Stimulated activated CD4-positive, alpha-beta T cell treated with anti-CD3 and anti-CD28 coated beads, TNF-alpha, amount 100 ng/mL, for 1 hour (primary cell): ENCODE results near the gene KICS2.
"Not testable (repeated sequence)": the region's sequence is repeated elsewhere in the genome, so short reads cannot be mapped to it uniquely, and the experiment has no call there.

Source experiments
- DNase-seq, 3 donors: peaks; one replicate each; pipeline ENCODE4 v3.0.0-alpha.2; 2020; ENCODE audit warnings: low read depth in 3 of 3, low spot score in 1 of 3

KICS2 gene

GRCh38 chr12:64217643-64218042 lies 4.5 kb downstream of the KICS2 start:
- DNase-seq = not testable (repeated sequence)

GRCh38 chr12:64216239-64216638 lies 5.9 kb downstream of the KICS2 start:
- DNase-seq = no peak

GRCh38 chr12:64212119-64212746 lies 9.9 kb downstream of the KICS2 start:
- no peak for DNase-seq

GRCh38 chr12:64207453-64207852 lies 14.6 kb downstream of the KICS2 start:
- DNase-seq = no peak

GRCh38 chr12:64205542-64205941 lies 16.6 kb downstream of the KICS2 start:
- no peak for DNase-seq

DNA sequence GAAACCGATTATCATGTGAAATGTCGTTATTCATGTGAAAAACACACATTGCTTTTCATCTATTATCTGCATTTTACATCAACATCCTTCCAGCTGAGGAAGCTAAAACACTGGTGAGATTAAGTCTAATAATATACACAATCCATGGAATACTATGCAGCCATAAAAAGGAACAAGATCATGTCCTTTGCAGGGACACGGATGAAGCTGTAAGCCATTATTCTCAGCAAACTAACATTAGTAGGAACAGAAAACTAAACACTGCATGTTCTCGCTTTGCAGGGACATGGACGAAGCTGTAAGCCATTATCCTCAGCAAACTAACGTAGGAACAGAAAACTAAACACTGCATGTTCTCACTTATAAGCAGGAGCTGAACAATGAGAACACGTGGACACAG lies 18.3 kb downstream of the KICS2 start:
- no peak for DNase-seq

- DNase-seq = no peak
Observed at GRCh38 chr12:64203036-64203435, 19.1 kb downstream of the KICS2 start.

- not testable (repeated sequence) for DNase-seq
Observed at GRCh38 chr12:64195841-64196240, 26.3 kb downstream of the KICS2 start.

- no peak for DNase-seq
Observed at GRCh38 chr12:64194333-64195149, 27.6 kb downstream of the KICS2 start.

DNA sequence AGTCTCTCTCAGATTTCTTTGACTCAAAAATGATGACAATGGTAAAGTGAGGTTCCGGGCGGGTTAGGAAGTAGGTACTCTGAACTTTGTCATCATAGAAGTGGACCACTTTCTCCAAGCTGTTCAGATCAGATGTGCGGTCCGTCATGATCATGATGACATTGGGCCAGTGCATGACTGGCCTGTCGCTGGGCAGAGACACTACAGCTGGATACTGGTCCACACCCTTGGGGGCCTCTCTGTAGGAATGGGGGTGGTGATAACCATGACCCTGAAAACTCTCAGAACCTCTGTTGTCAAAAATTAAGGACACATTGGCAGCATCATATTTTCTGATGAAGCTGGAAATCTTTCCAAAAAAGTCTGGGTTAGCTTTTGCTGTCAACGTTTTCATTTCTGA lies 28.2 kb downstream of the KICS2 start:
- DNase-seq = no peak

DNA sequence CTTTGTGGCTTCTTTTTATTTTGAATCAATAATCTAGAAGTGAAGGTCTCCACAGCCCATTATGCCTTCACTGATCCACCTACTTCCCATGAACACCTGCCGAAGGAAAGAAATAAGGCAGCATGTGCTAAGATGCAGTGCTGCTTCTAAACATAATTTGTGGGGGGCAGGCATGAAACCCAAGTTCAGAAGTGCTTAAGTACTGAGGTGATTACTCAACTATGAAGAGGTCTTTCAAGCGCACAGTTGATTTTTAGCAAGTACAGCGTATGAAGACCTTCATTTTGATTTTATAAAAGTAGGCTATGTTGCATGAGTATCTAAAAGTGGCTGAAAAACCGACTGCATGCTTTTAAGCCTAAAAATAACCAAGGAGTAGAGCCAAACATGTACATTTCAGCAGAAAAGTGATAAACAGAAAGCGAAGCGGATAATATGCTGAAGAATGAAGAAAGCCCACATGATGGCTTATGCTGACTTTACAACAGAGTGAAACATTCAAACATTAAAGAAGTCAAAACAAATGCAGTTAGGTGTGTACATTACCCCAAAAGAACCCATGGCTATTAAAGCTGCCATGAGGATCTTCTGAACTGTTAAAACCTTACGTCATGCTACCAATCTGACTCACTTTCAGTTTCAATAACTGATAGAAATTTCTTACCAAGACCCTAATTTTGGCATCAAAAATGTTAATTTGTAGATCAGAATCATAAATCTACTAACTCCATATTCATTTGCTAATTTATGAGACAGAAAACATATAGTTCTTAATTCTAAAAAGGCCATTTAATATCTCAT lies 29.3 kb downstream of the KICS2 start:
- no peak for DNase-seq

DNA sequence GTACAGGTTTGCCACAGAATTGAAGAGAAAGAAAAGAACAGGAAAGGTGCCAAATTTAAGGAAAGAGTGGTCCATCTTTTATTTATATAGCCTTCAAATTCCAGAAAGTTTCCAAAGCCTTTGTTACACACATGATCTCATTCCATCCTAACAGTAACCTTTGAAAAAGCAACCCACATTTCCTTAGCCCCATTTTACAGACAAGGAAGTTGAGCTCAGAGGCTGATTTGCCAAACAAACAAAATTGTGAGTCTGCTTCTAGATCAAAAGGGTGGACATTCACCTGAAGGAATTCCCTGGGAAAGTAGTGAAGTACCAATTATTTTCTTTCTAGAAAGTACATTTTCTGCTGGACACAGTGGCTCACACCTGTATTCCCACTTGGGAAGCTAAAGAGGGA lies 32.0 kb downstream of the KICS2 start:
- no peak for DNase-seq

DNA sequence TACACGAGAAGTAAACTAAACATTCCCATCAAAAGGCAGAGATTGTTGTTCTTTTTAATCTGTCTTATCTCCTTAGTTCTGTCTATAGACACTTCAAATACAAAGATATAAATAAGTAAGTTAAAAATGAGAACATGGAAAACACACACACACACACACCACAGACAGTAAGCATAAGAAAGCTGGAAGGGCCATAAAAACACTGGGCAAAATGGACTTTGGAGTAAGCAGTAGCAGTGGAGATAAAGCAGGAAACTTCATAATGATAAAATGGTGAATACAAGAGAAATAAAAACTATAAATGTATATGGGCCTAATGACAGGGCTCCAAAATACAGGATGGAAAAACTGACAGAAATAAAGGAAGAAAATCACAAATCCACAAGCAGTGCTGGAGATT lies 32.6 kb downstream of the KICS2 start:
- DNase-seq = no peak

DNA sequence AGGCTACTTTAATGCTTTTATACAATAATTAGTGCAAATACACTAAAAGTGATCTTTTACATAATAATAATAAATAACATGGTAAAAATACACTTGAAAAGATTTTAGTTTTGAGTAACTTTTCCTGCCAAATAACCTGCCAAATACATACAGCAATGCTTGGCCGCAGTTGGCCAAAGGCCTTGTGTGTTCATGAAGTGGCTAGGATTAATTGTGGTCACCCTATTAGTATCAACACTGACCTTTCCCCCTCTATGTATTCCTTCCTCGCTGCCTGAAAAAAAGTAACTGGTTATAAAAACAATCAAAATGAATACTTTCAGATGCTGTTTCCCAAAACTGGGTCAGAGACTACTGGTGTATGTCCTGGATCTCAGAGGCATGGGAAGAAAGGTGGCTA lies 34.3 kb downstream of the KICS2 start:
- no peak for DNase-seq

DNA sequence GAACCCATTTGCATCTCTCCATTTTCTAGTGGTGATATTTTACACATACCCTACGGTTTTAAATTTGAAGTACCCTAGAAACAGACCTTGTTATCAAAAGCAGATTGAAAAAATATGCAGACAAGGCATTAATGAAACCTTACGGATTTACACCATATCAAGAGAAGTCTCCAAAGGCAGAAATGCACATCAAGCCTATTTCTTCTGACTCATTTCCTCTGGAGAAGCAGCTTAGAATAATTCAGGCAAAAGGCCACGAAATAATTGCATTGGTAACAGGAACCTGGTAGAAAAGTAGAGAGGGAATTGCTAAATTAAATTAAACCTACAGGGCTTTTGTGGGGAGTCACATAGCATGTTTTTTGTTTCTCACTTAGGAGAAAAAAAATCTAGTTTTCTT lies 34.7 kb downstream of the KICS2 start:
- DNase-seq = no peak

DNA sequence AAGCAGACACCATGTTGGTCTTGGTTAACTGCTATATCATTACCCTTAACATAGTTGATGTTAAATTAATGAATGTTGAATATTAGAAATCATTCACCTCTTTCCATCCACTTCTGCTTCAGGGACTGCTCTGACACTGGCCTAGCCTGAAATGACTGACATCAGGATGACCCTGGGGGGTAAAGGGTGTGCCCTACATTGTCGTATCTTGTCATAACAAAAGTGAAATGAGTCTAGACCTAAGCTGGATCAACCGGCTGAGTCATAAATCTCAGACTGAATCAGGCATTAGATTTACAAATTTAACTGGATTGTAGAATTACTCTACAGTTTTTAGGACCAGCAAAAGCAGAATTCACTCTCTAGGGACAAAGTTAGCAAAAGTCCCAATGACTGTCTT lies 35.3 kb downstream of the KICS2 start:
- DNase-seq = no peak

DNA sequence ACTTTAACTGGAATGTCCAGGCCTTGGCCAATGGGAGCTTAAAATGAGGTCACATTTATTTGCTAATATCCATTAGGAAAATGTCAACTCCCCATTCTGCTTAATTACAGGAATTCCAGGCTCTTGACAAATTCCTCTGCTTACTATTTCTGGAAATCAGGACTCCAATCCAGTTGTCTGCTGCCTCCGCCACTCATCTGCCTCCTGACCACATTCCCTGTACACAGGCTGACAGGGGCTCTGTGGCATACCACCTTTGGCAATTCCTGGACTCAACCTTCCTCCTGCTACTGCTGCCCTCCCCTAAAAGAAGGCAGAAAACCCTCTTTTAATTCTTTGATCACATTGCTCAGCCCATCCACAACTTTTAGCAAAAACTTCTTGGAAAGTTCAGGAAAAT lies 37.9 kb downstream of the KICS2 start:
- no peak for DNase-seq

- DNase-seq = no peak
Observed at GRCh38 chr12:64181430-64182291, 40.4 kb downstream of the KICS2 start.

DNA sequence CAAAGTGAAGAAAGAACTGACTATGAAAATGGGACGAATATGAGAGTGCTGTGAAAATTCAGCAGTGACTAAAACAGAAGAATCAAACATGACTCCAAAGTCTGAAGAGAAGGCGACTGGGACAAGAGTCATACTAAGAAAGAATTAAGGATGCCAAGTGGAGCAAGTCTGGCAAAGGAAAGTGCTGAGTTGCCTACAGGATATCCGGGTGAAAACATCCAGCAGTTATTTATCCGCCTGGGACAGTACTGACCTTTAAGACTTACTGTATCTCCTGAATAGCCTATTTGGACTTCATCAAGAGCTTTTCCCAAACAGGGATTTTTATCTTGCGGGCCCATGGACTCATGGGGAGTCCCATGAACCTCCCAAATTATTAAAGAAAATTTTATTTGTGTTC lies 41.1 kb downstream of the KICS2 start:
- no peak for DNase-seq

- DNase-seq = no peak
Observed at GRCh38 chr12:64178122-64178521, 44.0 kb downstream of the KICS2 start.

GRCh38 chr12:64177001-64177400 lies 45.1 kb downstream of the KICS2 start:
- no peak for DNase-seq
